ENCODE results near the gene GAPDHS.

GAPDHS gene

GRCh38 chr19:35533201-35533821 is at the start of gene GAPDHS:
Gene GAPDHS, plus strand, starts transcription at chr19:35533456. Its CDS starts 72 bp downstream, at chr19:35533528.
- no peak for DNase-seq

GRCh38 chr19:35484252-35485036 is 48.8 kb upstream of the GAPDHS start:
- no peak for DNase-seq

- no peak for DNase-seq
Measured at GRCh38 chr19:35486268-35486708, 47.0 kb upstream of the GAPDHS start.

- no peak for DNase-seq
Measured at GRCh38 chr19:35487656-35488182, 45.5 kb upstream of the GAPDHS start.

- no peak for DNase-seq
Measured at GRCh38 chr19:35488677-35489076, 44.6 kb upstream of the GAPDHS start.

GRCh38 chr19:35490364-35490763 is 42.9 kb upstream of the GAPDHS start, which contains the start of gene KRTDAP:
Gene KRTDAP, minus strand, starts transcription at chr19:35490464. Its CDS starts 22 bp downstream, at chr19:35490442.
- no peak for DNase-seq

- no peak for DNase-seq
Measured at GRCh38 chr19:35491836-35492360, 41.4 kb upstream of the GAPDHS start.

GRCh38 chr19:35493971-35494370 is 39.3 kb upstream of the GAPDHS start:
- no peak for DNase-seq

- peak; percentile 68 for DNase-seq
Measured at GRCh38 chr19:35495107-35496064, 37.9 kb upstream of the GAPDHS start.

GRCh38 chr19:35497406-35497805 is 35.9 kb upstream of the GAPDHS start:
- no peak for DNase-seq

GRCh38 chr19:35498220-35498619 is 35.0 kb upstream of the GAPDHS start:
- DNase-seq: no peak

GRCh38 chr19:35498984-35499527 is 34.2 kb upstream of the GAPDHS start:
- DNase-seq: no peak

GRCh38 chr19:35500611-35501010 is 32.6 kb upstream of the GAPDHS start:
- DNase-seq: no peak

- no peak for DNase-seq
Measured at GRCh38 chr19:35501684-35502083, 31.6 kb upstream of the GAPDHS start.

- DNase-seq: no peak
Measured at GRCh38 chr19:35502751-35503150, 30.5 kb upstream of the GAPDHS start.

- no peak for DNase-seq
Measured at GRCh38 chr19:35506011-35506410, 27.2 kb upstream of the GAPDHS start.

- DNase-seq: no peak
Measured at GRCh38 chr19:35507561-35507960, 25.7 kb upstream of the GAPDHS start.

GRCh38 chr19:35508129-35508528 is 25.1 kb upstream of the GAPDHS start:
- no peak for DNase-seq

- DNase-seq: no peak
Measured at GRCh38 chr19:35509018-35509652, 24.1 kb upstream of the GAPDHS start.

- peak; percentile 79 for DNase-seq
Measured at GRCh38 chr19:35509861-35510625, 23.2 kb upstream of the GAPDHS start.

- DNase-seq: no peak
Measured at GRCh38 chr19:35510626-35510964, 22.7 kb upstream of the GAPDHS start.

Data from activated CD4-positive, CD25-positive, alpha-beta regulatory T cell treated with anti-CD3 and anti-CD28 coated beads, Interleukin-2, amount 50 U/mL, for 72 hours (primary cell).